A549 (cell line): ENCODE results near the gene LTBP3. TPM values are rescaled to one million over a fixed set of nuclear protein-coding genes. Genes with fewer than 3 reads are reported as not detected.

Experiments used
- ATAC-seq, 2 experiments: fragments of 200-7000 bp in 1 of 2; fragments of >200 bp in 1 of 2; cut with Nextera tagmentation in 1 of 2; cut with Tn5 transposase in 1 of 2; 3 replicates each; pipeline versions ENCODE4 v1.8.0 to v1.9.1; 2018 to 2020; ENCODE audit warnings: mild to moderate bottlenecking in 1 of 2, moderate library complexity in 1 of 2
- CTCF ChIA-PET: fragments of 300-600 bp; sonication (Branson Sonifier 250); formaldehyde crosslinking; extraction: SDS; loops from one replicate; lab custom pipeline; 2021; ENCODE audit warnings: antibody characterized with exemption, inconsistent platforms; lab: Yijun Ruan, JAX
- POLR2A ChIA-PET: fragments of 350-600 bp; formaldehyde crosslinking; extraction: SDS; loops from one replicate; lab custom pipeline; 2021; ENCODE audit warnings: antibody characterized with exemption, inconsistent platforms; lab: Yijun Ruan, JAX
- DNase-seq, 2 experiments: peaks; one replicate each; pipeline versions ENCODE4 v3.0.0 to v3.0.0-alpha.2; 2011 to 2016; ENCODE audit warnings: low read depth in 1 of 2, low spot score in 1 of 2
- FAIRE-seq: peaks from 2 replicates; lab custom pipeline; 2011; peaks lifted over from hg19 to GRCh38; lab: Jason Lieb, UNC
- H3K27ac ChIP-seq, 2 experiments: fragments of >200 bp; sonication (Bioruptor Twin); formaldehyde crosslinking; 3 replicates each; pipeline ENCODE4 v1.5.1; 2016 to 2017
- H3K4me1 ChIP-seq: fragments of >200 bp; sonication (Bioruptor Twin); formaldehyde crosslinking; 3 replicates; pipeline ENCODE4 v1.6.1; 2016
- H3K4me2 ChIP-seq: fragments of >200 bp; sonication (Bioruptor Twin); formaldehyde crosslinking; 3 replicates; pipeline ENCODE4 v1.6.1; 2016
- H3K4me3 ChIP-seq: fragments of >200 bp; sonication (Bioruptor Twin); formaldehyde crosslinking; 3 replicates; pipeline ENCODE4 v1.5.1; 2016
- H3K9me3 ChIP-seq: fragments of >200 bp; sonication (Bioruptor Twin); formaldehyde crosslinking; 3 replicates; pipeline ENCODE4 v1.6.1; 2016
- BCL3 ChIP-seq: fragments of >200 bp; sonication (Bioruptor Twin); formaldehyde crosslinking; IDR thresholded peaks from 3 replicates; pipeline ENCODE4 v1.6.1; 2016
- CBX2 ChIP-seq: fragments of 200-600 bp; sonication (generic); IDR thresholded peaks from 2 replicates; pipeline ENCODE4 v1.6.1; 2016; ENCODE audit warnings: low read depth, mild to moderate bottlenecking, borderline replicate concordance
- CHD2 ChIP-seq: fragments of 150-350 bp; IDR thresholded peaks from 2 replicates; pipeline ENCODE4 v1.6.1; 2014; ENCODE audit warnings: low read length; ENCODE audit not compliant: partially characterized antibody
- E2F6 ChIP-seq: IDR thresholded peaks from 2 replicates; pipeline ENCODE4 v1.6.1; 2012; ENCODE audit warnings: low read depth, borderline replicate concordance
- EHF ChIP-seq: fragments of 250-450 bp; sonication (Bioruptor Pico); IDR thresholded peaks from 2 replicates; pipeline ENCODE4 v1.5.0; 2020; ENCODE audit warnings: mild to moderate bottlenecking
- EHMT2 ChIP-seq: fragments of 200-600 bp; sonication (generic); IDR thresholded peaks from 2 replicates; pipeline ENCODE4 v1.6.1; 2016; ENCODE audit warnings: antibody characterized with exemption, low read depth, mild to moderate bottlenecking, moderate library complexity
- FOSL2 ChIP-seq, 2 experiments: fragments of 450-650 bp in 1 of 2; fragments of >200 bp in 1 of 2; sonication (Bioruptor Twin) in 1 of 2; formaldehyde crosslinking; IDR thresholded peaks; 2 replicates each; pipeline versions ENCODE4 v1.5.0 to v1.6.1; 2016 to 2020; ENCODE audit warnings: mild to moderate bottlenecking in 1 of 2, moderate library complexity in 1 of 2
- HES2 ChIP-seq: fragments of >200 bp; sonication (Bioruptor Twin); formaldehyde crosslinking; IDR thresholded peaks from 2 replicates; pipeline ENCODE4 v1.6.1; 2016
- HEYL ChIP-seq: fragments of 250-450 bp; sonication (Bioruptor Pico); IDR thresholded peaks from 2 replicates; pipeline ENCODE4 v1.8.0; 2021; ENCODE audit warnings: mild to moderate bottlenecking, moderate library complexity
- JUNB ChIP-seq: fragments of >200 bp; sonication (Bioruptor Twin); formaldehyde crosslinking; IDR thresholded peaks from 2 replicates; pipeline ENCODE4 v1.6.1; 2016
- KDM1A ChIP-seq: fragments of 200-600 bp; sonication (generic); IDR thresholded peaks from 2 replicates; pipeline ENCODE4 v1.6.1; 2016; ENCODE audit warnings: low read depth, mild to moderate bottlenecking
- KDM5A ChIP-seq: fragments of 200-600 bp; sonication (generic); IDR thresholded peaks from 2 replicates; pipeline ENCODE4 v1.6.1; 2016; ENCODE audit warnings: antibody characterized with exemption, mild to moderate bottlenecking
- NPAS2 ChIP-seq: fragments of 250-450 bp; sonication (Bioruptor Pico); IDR thresholded peaks from 2 replicates; pipeline ENCODE4 v1.8.0; 2022; ENCODE audit warnings: mild to moderate bottlenecking, moderate library complexity, borderline replicate concordance
- NR3C1 ChIP-seq: fragments of >200 bp; sonication (Bioruptor Twin); formaldehyde crosslinking; IDR thresholded peaks from 3 replicates; pipeline ENCODE4 v1.6.1; 2017
- PBX3 ChIP-seq: IDR thresholded peaks from 2 replicates; pipeline ENCODE4 v1.6.1; 2012
- POLR2A ChIP-seq: IDR thresholded peaks from 2 replicates; pipeline ENCODE4 v1.6.1; 2012; ENCODE audit warnings: mild to moderate bottlenecking, low read length
- POLR2AphosphoS2 ChIP-seq: conservative IDR thresholded peaks from 2 replicates; pipeline ENCODE4 v1.6.1; 2012; ENCODE audit warnings: low read length, improper control_type of control experiment, inconsistent platforms
- RARB ChIP-seq: fragments of 250-450 bp; sonication (Bioruptor Pico); IDR thresholded peaks from 2 replicates; pipeline ENCODE4 v1.8.0; 2021; ENCODE audit warnings: mild to moderate bottlenecking, moderate library complexity
- RCOR1 ChIP-seq: fragments of 150-350 bp; IDR thresholded peaks from 2 replicates; pipeline ENCODE4 v1.6.1; 2014; ENCODE audit warnings: antibody characterized with exemption, low read length, low read depth
- RNF2 ChIP-seq: fragments of 200-600 bp; sonication (generic); IDR thresholded peaks from 2 replicates; pipeline ENCODE4 v1.6.1; 2016; ENCODE audit warnings: low read depth, mild to moderate bottlenecking, antibody characterized with exemption, moderate library complexity, borderline replicate concordance
- SMC3 ChIP-seq: fragments of >200 bp; sonication (Bioruptor Twin); formaldehyde crosslinking; IDR thresholded peaks from 3 replicates; pipeline ENCODE4 v1.6.1; 2018; ENCODE audit warnings: inconsistent platforms
- SREBF2 ChIP-seq: fragments of 450-650 bp; IDR thresholded peaks from 2 replicates; pipeline ENCODE4 v1.6.1; 2014; ENCODE audit warnings: mild to moderate bottlenecking, moderate library complexity
- TP53 ChIP-seq: fragments of 250-450 bp; sonication (Bioruptor Pico); IDR thresholded peaks from 2 replicates; pipeline ENCODE4 v1.5.0; 2021; ENCODE audit warnings: mild to moderate bottlenecking, moderate library complexity
- ZC3H11A ChIP-seq: fragments of 450-650 bp; IDR thresholded peaks from 2 replicates; pipeline ENCODE4 v1.6.1; 2014; ENCODE audit warnings: antibody characterized with exemption, mild to moderate bottlenecking
- ZFP36 ChIP-seq: fragments of 450-650 bp; IDR thresholded peaks from 2 replicates; pipeline ENCODE4 v1.6.1; 2014; ENCODE audit warnings: borderline replicate concordance; ENCODE audit not compliant: partially characterized antibody
- WGBS: methylation state at CpG from one replicate; pipeline ENCODE4 v1.1.6; 2017; ENCODE audit errors: missing lambda C conversion rate; 5-methylcytosine and 5-hydroxymethylcytosine counted together
- polyA plus RNA-seq, 4 experiments: library from polyadenylated mRNA; depleted of rRNA in 3 of 4; stranded (reverse); fragments of >200 nt; fragmentation: RNase III in 1 of 4; extraction: RNeasy Plus Mini Kit Qiagen cat#74134 plus additional on column Dnase treatment in 1 of 4; gene quantifications; 2 replicates in 3 of 4; 3 replicates in 1 of 4; pipeline ENCODE4 v1.2.3, GENCODE V29; 2011 to 2017

LTBP3 gene
- polyA plus RNA-seq, 2 of the 4 experiments (the other 2 are of a cell fraction) = 28.6 to 123 TPM

GRCh38 chr11:65545853-65546216, 12.3 kb downstream of the LTBP3 start:
- Histone ChIP-seq H3K4me2 (no peak overlapping the region), H3K27ac (no peak overlapping the region), H3K4me1 (peaks cover 7% of the 10 kb centered on the region), H3K9me3 (no peaks in the 10 kb centered on the region), H3K4me3 (no peak overlapping the region)
- 91% methylated on average over 4 of the region's 4 CpGs for WGBS
- TF ChIP-seq SREBF2 (no peak), HES2 (no peak), KDM1A (no peak), RARB (CRISPR knock-in tag) (no peak), NPAS2 (CRISPR knock-in tag) (no peak), E2F6 (no peak), ZFP36 (no peak), TP53 (CRISPR knock-in tag) (no peak), EHF (CRISPR knock-in tag) (no peak), EHMT2 (no peak)
- CTCF ChIA-PET = interaction anchor here (0.9 to 15.3 kb wide), 4 partner anchors 20 to 216 kb away, joined by 3 to 393 read pairs (median 3); partner anchors contain the start of genes FAM89B, LTBP3 and ZNRD2
- FAIRE-seq (no peak), DNase-seq (no peak), ATAC-seq (no peak)
- POLR2A ChIA-PET = no interaction called here

GRCh38 chr11:65542738-65543390, 15.3 kb downstream of the LTBP3 start:
- no peak for FAIRE-seq
- POLR2A ChIA-PET = interaction anchor here (4.5 kb wide), 1 partner anchor 28 kb away, joined by 23 read pairs; the partner anchor contains the start of gene ZNRD2
- Histone ChIP-seq H3K9me3 (no peaks in the 10 kb centered on the region), H3K27ac (no peak overlapping the region), H3K4me2 (no peak overlapping the region), H3K4me1 (peaks cover 10% of the 10 kb centered on the region), H3K4me3 (no peak overlapping the region)
- 72% methylated on average over 3 of the region's 3 CpGs for WGBS
- ATAC-seq = no peak
- no peak for TF ChIP-seq RCOR1
- no peak for TF ChIP-seq RNF2
- TF ChIP-seq ZC3H11A = no peak
- TF ChIP-seq SMC3 = no peak
- no peak for TF ChIP-seq NR3C1
- TF ChIP-seq JUNB = no peak
- TF ChIP-seq BCL3 = no peak
- TF ChIP-seq HEYL (CRISPR knock-in tag) = no peak
- TF ChIP-seq KDM1A = no peak
- TF ChIP-seq CHD2 = no peak
- TF ChIP-seq POLR2AphosphoS2 = no peak
- TF ChIP-seq FOSL2 (IDR thresholded peaks at IDR 0.05) = no peak
- no peak for TF ChIP-seq FOSL2 (CRISPR knock-in tag; IDR thresholded peaks at IDR 0.05)
- TF ChIP-seq ZFP36 = no peak
- TF ChIP-seq KDM5A = no peak
- TF ChIP-seq POLR2A = no peak
- no peak for TF ChIP-seq PBX3
- TF ChIP-seq CBX2 = no peak
- DNase-seq = no peak
- CTCF ChIA-PET = interaction anchor here (0.6 to 15.3 kb wide), 8 partner anchors 11 to 318 kb away, joined by 3 to 393 read pairs (median 38); partner anchors contain the start of genes FAM89B, LTBP3, SCYL1 and ZNRD2
